Progenitor cell of endocrine pancreas (in vitro differentiated cells): Measurements from ENCODE around the gene CCDC92B. TPM values are rescaled to one million over a fixed set of nuclear protein-coding genes. Genes with fewer than 3 reads are reported as not detected.

ENCODE experiments used
- DNase-seq: peaks from one replicate; pipeline ENCODE4 v3.0.0; 2021; ENCODE audit warnings: low spot score; ENCODE audit not compliant: unreplicated experiment
- H3K27ac Mint-ChIP-seq: 2 replicates; pipeline ENCODE4 v1.8.0; 2021; ENCODE audit warnings: mild to moderate bottlenecking, moderate library complexity, mixed read lengths
- H3K27me3 Mint-ChIP-seq: 2 replicates; pipeline ENCODE4 v1.8.0; 2021; ENCODE audit warnings: mixed read lengths
- H3K36me3 Mint-ChIP-seq: 2 replicates; pipeline ENCODE4 v1.8.0; 2022; ENCODE audit warnings: mixed read lengths; ENCODE audit not compliant: insufficient read depth
- H3K4me1 Mint-ChIP-seq: 2 replicates; pipeline ENCODE4 v1.8.0; 2021; ENCODE audit warnings: low read depth, mixed read lengths
- H3K4me3 Mint-ChIP-seq: 2 replicates; pipeline ENCODE4 v1.8.0; 2021; ENCODE audit warnings: low read depth, mild to moderate bottlenecking, moderate library complexity, mixed read lengths
- H3K9me3 Mint-ChIP-seq: 2 replicates; pipeline ENCODE4 v1.8.0; 2021; ENCODE audit warnings: low read depth, mixed read lengths
- total RNA-seq: library from RNA; stranded (reverse); gene quantifications from 2 replicates; pipeline ENCODE4 v1.2.1, GENCODE V29; 2021
- TF ChIP-seq, protein P1 (sequence below): fragments of 200-600 bp; sonication (generic); IDR thresholded peaks from one replicate; pipeline ENCODE4 v1.5.0; 2021; ENCODE audit warnings: antibody characterized with exemption, mild to moderate bottlenecking; ENCODE audit not compliant: unreplicated experiment

Gene CCDC92B
- total RNA-seq, 1 donor from 2014 or later, result 1.3 TPM

DNA sequence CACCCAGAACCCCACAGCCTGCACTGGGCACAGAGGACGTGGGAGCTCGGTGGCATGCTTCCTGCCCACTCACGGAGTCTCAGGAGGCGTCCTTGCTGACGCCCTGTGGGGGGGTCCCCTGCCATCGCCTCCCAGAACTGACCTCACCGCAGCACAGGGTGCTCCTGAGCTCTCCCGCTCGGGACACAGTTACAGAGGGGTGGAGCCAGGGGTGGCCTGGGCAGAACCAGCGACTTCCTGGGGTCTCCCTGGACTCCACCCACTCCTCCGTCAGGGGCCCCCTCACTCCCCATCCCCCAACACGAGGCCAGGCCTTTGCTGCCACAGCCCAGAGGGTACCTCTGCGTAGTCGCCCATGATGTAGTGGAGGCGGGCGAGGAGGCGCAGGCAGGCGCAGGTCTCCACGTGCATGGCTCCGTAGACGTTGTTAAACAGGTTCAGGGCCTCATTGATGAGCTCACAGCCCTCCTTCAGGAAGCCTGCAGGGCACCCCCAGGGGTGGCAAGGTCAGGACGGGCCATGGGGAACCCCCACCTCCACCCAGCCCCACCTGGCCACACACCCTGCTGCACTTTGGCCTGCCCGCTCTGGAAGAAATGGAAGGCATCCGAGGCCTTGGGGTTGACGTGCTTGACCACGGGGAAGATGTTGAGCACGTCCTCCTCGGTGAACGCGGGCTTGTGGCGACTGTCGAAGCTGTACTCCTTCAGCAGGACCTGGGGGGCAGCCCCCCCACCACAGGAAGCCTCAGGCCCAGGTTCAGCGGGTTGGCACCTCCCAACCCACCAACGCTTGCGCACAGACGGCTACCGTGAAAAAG lies 55.7 kb downstream of the CCDC92B start:
- H3K9me3 Mint-ChIP-seq, result no peaks in the 10 kb centered on the region
- TF ChIP-seq, protein P1, sequence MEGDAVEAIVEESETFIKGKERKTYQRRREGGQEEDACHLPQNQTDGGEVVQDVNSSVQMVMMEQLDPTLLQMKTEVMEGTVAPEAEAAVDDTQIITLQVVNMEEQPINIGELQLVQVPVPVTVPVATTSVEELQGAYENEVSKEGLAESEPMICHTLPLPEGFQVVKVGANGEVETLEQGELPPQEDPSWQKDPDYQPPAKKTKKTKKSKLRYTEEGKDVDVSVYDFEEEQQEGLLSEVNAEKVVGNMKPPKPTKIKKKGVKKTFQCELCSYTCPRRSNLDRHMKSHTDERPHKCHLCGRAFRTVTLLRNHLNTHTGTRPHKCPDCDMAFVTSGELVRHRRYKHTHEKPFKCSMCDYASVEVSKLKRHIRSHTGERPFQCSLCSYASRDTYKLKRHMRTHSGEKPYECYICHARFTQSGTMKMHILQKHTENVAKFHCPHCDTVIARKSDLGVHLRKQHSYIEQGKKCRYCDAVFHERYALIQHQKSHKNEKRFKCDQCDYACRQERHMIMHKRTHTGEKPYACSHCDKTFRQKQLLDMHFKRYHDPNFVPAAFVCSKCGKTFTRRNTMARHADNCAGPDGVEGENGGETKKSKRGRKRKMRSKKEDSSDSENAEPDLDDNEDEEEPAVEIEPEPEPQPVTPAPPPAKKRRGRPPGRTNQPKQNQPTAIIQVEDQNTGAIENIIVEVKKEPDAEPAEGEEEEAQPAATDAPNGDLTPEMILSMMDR, result no peak
- no peak for DNase-seq
- peaks cover 6% of the 10 kb centered on the region for H3K4me1 Mint-ChIP-seq
- H3K4me3 Mint-ChIP-seq, result no peak overlapping the region
- no peak overlapping the region for H3K27ac Mint-ChIP-seq
- peaks cover 1% of the 10 kb centered on the region for H3K36me3 Mint-ChIP-seq
- no peaks in the 10 kb centered on the region for H3K27me3 Mint-ChIP-seq

- no peak overlapping the region for H3K27ac Mint-ChIP-seq
- H3K4me1 Mint-ChIP-seq, result peaks cover 7% of the 10 kb centered on the region
- peaks cover 1% of the 10 kb centered on the region for H3K36me3 Mint-ChIP-seq
- H3K27me3 Mint-ChIP-seq, result no peaks in the 10 kb centered on the region
- H3K9me3 Mint-ChIP-seq, result no peaks in the 10 kb centered on the region
- TF ChIP-seq, protein P1, result no peak
- DNase-seq, result no peak
- H3K4me3 Mint-ChIP-seq, result no peak overlapping the region
Measured at GRCh38 chr17:2692781-2693135, 56.7 kb downstream of the CCDC92B start.

- no peaks in the 10 kb centered on the region for H3K9me3 Mint-ChIP-seq
- peaks cover 7% of the 10 kb centered on the region for H3K4me1 Mint-ChIP-seq
- H3K27me3 Mint-ChIP-seq, result no peaks in the 10 kb centered on the region
- TF ChIP-seq, protein P1, result no peak
- H3K4me3 Mint-ChIP-seq, result no peak overlapping the region
- DNase-seq, result no peak
- H3K27ac Mint-ChIP-seq, result no peak overlapping the region
- peaks cover 1% of the 10 kb centered on the region for H3K36me3 Mint-ChIP-seq
Measured at GRCh38 chr17:2691965-2692780, 57.3 kb downstream of the CCDC92B start.

DNA sequence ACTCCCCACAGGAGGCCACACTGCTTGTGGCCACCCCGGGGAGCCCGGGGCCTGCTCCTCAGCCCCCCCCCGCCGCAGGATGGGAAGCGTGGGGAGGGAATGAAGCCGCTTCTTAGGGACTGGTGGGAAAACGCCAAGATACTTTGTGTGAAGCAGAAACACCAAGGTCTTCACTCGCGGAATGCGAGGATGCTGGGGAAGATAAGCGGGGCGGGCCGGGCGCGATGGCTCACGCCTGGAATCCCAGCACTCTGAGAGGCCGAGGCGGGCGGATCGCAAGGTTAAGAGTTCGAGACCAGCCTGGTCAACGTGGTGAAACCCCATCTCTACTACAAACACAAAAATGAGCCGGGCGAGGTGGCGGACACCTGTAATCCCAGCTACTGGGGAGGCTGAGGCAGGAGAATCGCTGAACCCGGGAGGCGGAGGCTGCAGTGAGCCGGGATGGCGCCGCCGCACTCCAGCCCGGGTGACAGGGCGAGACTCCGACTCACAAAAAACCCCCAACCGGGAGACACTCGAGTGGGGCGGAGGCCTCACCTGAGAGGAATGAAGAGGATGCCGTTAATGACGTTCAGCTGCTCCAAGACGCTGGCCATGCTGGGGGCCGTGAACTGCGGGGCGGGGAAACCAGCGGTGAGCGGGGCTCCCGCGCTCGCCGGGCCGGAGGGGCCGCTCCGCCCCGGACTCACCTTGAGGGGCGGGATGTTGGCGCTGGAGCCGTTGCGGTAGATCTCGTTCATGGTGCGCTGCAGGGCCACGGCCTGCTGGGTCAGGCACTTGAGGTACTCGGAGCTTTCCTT lies 58.2 kb downstream of the CCDC92B start:
- Mint-ChIP-seq H3K4me3 (no peak overlapping the region), H3K27me3 (no peaks in the 10 kb centered on the region), H3K4me1 (peaks cover 7% of the 10 kb centered on the region), H3K9me3 (no peaks in the 10 kb centered on the region), H3K27ac (no peak overlapping the region), H3K36me3 (peaks cover 1% of the 10 kb centered on the region)
- no peak for DNase-seq
- TF ChIP-seq, protein P1, result no peak
